Glutamatergic neuron (in vitro differentiated cells): ENCODE data around the gene TRMT61A. TPM values are rescaled to one million over a fixed set of nuclear protein-coding genes. Genes with fewer than 3 reads are reported as not detected.

Source experiments
- DNase-seq: peaks from one replicate; pipeline ENCODE4 v3.0.0; 2022
- H3K27ac Mint-ChIP-seq: one replicate; pipeline ENCODE4 v1.8.0; 2020; ENCODE audit warnings: mild to moderate bottlenecking, mixed read lengths, inconsistent platforms; ENCODE audit not compliant: unreplicated experiment
- H3K27me3 Mint-ChIP-seq: one replicate; pipeline ENCODE4 v1.8.0; 2020; ENCODE audit warnings: mild to moderate bottlenecking, moderate library complexity, mixed read lengths, inconsistent platforms; ENCODE audit not compliant: unreplicated experiment
- H3K36me3 Mint-ChIP-seq: one replicate; pipeline ENCODE4 v1.8.0; 2020; ENCODE audit warnings: mild to moderate bottlenecking, mixed read lengths, inconsistent platforms; ENCODE audit not compliant: unreplicated experiment
- H3K4me1 Mint-ChIP-seq: one replicate; pipeline ENCODE4 v1.8.0; 2020; ENCODE audit warnings: mild to moderate bottlenecking, low read depth, mixed read lengths, inconsistent platforms; ENCODE audit not compliant: unreplicated experiment
- H3K4me3 Mint-ChIP-seq: one replicate; pipeline ENCODE4 v1.8.0; 2020; ENCODE audit warnings: mild to moderate bottlenecking, mixed read lengths, inconsistent platforms; ENCODE audit not compliant: unreplicated experiment
- H3K9me3 Mint-ChIP-seq: one replicate; pipeline ENCODE4 v1.8.0; 2020; ENCODE audit warnings: mild to moderate bottlenecking, moderate library complexity, mixed read lengths, inconsistent platforms; ENCODE audit not compliant: unreplicated experiment
- total RNA-seq: library from RNA; stranded (reverse); fragmentation: NEBNext Ultra II Directional; extraction: Animal tissue kit (Norgen Biotek cat#: 25700); gene quantifications from one replicate; pipeline ENCODE4 v1.2.1, GENCODE V29; 2021; ENCODE audit not compliant: unreplicated experiment
- TF ChIP-seq, protein P1 (sequence below): fragments of 200-600 bp; sonication (generic); IDR thresholded peaks from one replicate; pipeline ENCODE4 v1.5.0; 2021; ENCODE audit not compliant: partially characterized antibody, unreplicated experiment

Gene TRMT61A
- total RNA-seq, 1 donor from 2014 or later: 7.8 TPM

DNA sequence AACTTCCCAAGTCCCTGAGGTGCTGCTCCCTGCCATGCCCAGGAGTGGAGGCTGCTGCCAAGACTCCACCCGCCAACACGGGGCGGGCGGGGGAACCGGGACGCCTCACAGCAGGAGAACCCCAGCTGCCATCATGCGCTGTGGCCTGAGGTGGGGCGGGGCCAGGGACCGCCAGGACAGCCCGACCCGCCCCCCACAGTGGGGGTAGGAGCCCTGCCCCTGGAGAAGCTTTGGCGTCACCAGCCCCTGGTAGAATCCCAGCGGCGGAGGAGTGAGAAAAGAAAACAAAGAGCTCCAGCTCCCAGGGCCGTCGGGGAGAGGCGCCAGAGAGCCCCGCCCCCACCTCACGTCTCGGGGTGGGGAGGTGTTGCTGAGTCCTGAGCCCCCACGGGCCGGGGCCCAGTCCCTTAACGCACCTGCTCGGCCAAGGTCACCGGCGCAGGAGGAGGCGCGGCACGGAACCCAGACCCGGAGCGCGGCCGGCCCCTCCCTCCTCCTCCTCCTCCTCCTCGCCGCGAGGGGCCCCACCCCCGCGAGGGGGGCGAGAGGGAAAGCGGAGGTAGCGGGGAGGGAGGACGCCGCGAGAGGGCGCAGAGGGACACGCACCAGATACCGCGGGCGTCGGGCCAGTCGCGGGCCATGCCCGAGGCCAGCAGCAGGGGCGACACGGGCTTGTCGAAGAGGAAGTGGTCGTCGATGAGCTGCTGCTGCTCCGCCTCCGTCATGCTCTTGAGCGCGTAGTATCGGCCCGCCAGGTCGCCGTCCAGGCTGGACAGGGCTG, 8.1 kb upstream of the TRMT61A start:
- peaks cover 18% of the 10 kb centered on the region for H3K4me1 Mint-ChIP-seq
- DNase-seq: peak; percentile 86
- TF ChIP-seq, protein P1, sequence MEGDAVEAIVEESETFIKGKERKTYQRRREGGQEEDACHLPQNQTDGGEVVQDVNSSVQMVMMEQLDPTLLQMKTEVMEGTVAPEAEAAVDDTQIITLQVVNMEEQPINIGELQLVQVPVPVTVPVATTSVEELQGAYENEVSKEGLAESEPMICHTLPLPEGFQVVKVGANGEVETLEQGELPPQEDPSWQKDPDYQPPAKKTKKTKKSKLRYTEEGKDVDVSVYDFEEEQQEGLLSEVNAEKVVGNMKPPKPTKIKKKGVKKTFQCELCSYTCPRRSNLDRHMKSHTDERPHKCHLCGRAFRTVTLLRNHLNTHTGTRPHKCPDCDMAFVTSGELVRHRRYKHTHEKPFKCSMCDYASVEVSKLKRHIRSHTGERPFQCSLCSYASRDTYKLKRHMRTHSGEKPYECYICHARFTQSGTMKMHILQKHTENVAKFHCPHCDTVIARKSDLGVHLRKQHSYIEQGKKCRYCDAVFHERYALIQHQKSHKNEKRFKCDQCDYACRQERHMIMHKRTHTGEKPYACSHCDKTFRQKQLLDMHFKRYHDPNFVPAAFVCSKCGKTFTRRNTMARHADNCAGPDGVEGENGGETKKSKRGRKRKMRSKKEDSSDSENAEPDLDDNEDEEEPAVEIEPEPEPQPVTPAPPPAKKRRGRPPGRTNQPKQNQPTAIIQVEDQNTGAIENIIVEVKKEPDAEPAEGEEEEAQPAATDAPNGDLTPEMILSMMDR: peak; percentile 57
- no peaks in the 10 kb centered on the region for H3K36me3 Mint-ChIP-seq
- peaks cover 24% of the 10 kb centered on the region for H3K27me3 Mint-ChIP-seq
- peak overlapping the region; percentile 77 for H3K4me3 Mint-ChIP-seq
- H3K27ac Mint-ChIP-seq: no peak overlapping the region
- H3K9me3 Mint-ChIP-seq: peaks cover 22% of the 10 kb centered on the region

DNA sequence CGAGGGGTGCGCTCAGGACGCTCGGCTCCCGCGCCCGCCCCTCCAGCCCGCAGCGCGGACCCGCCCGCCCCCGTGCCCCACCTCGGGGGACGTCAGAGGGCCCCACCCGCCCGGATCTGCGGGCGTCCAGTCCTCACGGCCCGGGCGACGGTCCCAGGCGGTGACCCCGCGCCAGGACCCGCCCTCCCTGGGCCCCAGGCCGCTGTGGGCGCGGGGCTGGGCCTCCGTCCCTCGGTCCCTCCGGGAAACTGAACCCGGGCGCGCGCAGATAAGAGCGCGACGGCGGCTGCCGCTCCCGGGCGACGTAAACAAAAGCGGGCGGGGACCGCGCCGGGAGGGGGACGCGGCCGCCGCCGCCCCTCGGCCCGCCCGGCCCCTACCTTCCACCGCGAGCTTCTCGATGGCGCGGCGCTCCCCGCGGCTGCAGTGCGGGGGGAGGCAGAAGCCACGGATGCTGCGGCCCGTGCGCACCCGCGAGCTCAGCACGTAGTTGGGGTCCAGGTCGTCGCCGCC, 7.5 kb upstream of the TRMT61A start:
- peaks cover 21% of the 10 kb centered on the region for H3K9me3 Mint-ChIP-seq
- H3K4me1 Mint-ChIP-seq: peaks cover 20% of the 10 kb centered on the region
- peaks cover 24% of the 10 kb centered on the region for H3K27me3 Mint-ChIP-seq
- TF ChIP-seq, protein P1: no peak
- no peak overlapping the region for H3K27ac Mint-ChIP-seq
- no peak for DNase-seq
- H3K36me3 Mint-ChIP-seq: no peaks in the 10 kb centered on the region
- no peak overlapping the region for H3K4me3 Mint-ChIP-seq

DNA sequence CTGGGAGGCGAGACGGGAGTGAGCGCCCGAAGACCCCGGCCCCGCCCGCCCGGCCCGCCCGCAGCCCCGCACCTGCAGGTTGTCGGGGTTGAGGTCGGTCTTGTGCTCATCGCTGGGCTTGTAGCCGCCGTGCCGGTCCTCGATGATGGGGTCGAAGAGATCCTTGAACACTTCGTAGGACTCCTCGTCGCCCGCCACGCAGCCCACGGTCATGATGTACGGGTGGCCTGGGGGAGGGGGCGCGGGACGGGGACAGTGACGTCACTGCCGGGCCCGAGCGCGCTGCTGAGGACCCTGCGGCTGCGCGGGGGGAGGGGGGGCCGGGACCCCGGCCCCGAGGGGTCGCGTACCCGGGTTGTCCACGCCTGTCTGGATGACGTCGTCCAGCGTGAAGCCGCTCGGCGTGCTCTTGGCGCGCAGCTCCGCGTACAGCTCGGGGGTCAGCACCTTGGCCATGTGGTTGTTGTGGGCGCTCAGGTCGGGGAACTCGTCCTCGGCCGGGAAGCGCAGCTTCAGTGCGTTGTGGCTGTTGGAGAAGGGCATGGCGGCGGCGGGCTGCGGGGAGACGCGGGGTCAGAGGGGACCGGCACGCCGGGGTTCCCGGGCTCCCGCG, 6.9 kb upstream of the TRMT61A start:
- Mint-ChIP-seq H3K27ac (peak overlapping the region; percentile 82), H3K36me3 (no peaks in the 10 kb centered on the region), H3K27me3 (peaks cover 23% of the 10 kb centered on the region), H3K4me1 (peaks cover 21% of the 10 kb centered on the region), H3K4me3 (peak overlapping the region; percentile 78), H3K9me3 (peaks cover 21% of the 10 kb centered on the region)
- DNase-seq: peak; percentile 80
- TF ChIP-seq, protein P1: no peak

DNA sequence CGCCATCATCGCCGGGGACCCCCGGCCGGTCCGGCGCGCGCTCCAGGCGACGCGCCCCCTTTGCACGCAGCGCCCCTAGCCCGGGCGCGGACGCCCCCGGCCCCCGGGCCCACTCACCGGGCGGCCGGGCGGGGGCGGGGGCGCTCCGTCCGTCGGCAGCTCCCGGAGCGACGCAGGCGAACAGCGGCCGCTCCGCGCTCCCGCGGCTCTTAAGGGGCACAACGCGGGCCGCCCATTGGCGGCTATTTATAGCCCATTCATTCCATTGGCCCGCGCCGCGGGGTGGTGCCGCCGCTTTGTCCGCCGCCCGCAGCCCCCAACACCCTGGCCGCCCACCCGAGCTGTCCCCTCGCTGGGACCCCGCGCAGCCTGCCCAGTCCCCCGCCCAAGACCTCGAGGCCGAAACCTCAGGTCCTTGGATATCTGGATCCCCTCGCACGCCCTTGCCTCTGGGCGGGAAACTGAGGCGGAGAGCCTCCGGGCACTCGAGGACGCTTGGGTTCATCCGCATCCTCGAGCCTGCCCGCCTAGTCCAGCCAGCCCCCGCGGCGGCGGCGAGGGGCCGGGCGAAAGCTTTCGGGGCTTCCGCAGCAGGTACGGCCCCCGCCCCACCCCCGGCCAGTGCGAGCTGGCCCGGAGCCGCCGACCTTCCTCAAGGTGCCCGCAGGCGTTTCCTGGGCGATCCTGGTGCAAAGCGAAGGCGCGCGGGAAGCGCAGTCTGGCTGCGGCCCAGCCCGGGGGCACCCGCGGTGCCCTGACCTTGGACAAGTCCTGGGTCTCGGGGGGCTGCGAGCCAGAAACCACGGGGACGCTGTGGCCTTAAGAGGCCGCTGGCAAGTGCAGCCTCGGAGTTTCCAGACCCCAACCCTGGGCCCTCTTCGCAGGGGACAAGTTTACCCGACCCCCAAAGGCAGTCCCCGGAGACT, 6.1 kb upstream of the TRMT61A start, which contains the start of gene CKB:
CKB (minus strand) TSS at position 182 of the 926 bp plus-strand sequence. CDS start 337 bp downstream, outside the sequence.
- H3K9me3 Mint-ChIP-seq: peaks cover 18% of the 10 kb centered on the region
- peak within 1 kb of the TSS; percentile 84 for H3K27ac Mint-ChIP-seq
- H3K36me3 Mint-ChIP-seq: no peaks in the 10 kb centered on the region
- peaks cover 27% of the 10 kb centered on the region for H3K4me1 Mint-ChIP-seq
- TF ChIP-seq, protein P1: no peak
- H3K27me3 Mint-ChIP-seq: peaks cover 25% of the 10 kb centered on the region
- peak; percentile 90 for DNase-seq
- H3K4me3 Mint-ChIP-seq: peak within 1 kb of the TSS; percentile 82
